ENCODE data around the gene GSTM4.
A peak's percentile ranks its signal among the peaks of the same experiment; 100 is the strongest.
"Not testable (repeated sequence)": the region's sequence is repeated elsewhere in the genome, so short reads cannot be mapped to it uniquely, and the experiment has no call there.

GSTM4 gene

DNA sequence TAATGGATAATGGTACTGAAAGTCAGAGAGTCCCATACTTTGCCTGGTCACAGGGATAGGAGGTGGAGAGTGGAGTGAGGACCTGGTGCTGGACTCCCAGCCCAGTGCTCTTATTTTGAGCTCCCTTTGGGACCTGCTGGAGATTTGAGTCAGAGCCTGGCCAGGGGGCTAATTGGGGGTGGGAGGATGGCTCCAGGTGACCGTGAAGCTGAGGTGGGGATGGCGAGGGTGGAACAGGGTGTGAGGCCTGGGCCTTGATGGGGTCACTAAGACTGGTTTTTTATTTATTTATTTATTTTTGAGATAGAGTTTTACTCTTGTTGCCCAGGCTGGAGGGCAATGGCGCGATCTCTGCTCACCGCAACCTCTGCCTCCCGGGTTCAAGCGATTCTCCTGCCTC is 18.5 kb upstream of the GSTM4 start:
- no peak for DNase-seq (ENCODE audit: low read depth, low spot score)

DNA sequence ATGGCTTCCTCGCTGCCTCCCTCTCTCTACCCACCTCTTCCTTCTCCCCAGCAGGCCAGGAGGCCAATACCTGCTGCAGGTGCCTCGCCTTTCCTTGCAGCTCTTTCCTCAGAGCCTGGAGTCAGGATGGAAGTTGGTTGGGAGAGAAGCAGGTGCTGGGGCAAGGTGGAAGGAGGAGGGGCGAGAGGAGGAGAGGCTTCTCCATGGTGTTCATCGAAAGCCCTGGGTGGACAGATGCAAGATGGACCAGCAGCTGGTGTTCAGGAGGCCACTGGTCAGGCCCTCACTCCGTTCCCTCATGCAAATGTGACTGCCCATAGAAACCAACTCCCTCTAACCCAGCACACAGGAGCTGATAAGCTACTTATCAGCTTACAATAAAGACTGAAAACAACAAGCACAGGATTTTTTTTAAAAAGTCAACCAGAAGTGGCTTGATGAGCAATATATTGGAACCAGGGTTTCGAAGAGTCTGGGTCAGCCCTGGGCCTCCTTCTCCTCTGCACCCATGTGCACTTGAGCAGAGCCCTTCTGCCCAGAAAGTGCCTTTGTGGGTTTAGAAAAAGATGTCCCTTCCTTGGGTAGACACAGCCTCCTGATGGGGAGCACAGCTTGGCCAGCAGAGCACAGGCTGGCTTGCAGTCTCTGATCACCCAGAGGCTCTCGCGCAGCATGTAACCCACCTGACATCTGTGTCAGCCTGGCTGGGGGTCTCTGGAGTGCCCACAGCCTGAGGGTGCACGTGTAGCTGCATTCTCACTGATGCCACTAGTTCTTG is 16.6 kb upstream of the GSTM4 start:
- no peak for DNase-seq (ENCODE audit: low read depth, low spot score)

DNA sequence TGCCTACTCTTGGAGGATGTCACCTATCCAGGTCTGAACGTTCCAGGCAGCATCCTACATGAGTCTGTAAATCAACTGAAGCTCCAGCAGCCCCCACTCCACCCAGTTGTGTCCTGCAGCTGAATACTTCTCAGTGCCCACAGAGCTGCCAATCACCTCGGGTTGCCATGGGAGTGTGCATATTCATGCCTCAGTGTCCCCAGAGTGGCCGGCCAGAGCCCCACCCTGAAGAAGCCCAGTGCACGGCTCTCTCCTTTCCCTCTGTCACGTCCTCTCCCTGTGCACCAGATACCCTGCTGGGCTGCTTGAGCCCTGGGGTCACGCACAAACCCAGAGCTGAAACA is 16.1 kb upstream of the GSTM4 start:
- no peak for DNase-seq (ENCODE audit: low read depth, low spot score)

DNA sequence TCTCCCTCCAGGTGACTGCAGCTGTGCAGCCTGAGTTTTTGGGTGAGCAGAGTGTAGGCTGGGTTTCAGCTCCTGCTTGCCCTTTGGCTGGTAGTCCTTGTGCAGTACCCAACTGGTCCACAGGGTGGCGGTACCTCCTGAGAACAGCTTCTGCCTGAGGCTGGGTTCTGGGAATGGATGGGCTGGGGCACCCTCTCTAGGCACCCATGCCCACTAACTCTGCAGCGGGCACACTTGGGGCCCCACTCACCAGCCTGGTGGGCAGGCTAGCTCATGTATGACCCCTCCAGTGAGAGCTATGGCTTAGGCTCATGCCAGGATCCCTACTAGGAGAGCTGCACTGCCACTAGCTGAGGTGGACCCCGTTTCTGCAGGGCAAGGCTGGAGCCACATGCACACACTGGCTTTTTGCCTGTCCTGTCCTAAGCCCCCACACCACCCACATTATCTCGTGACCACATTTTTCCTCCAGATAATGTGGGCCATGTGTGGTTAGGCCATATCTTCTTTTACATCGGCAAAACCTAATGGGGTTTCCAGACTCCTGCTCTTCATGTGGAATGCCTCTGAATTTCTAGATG is 15.5 kb upstream of the GSTM4 start:
- DNase-seq (ENCODE audit: low read depth, low spot score), result peak; percentile 88

DNA sequence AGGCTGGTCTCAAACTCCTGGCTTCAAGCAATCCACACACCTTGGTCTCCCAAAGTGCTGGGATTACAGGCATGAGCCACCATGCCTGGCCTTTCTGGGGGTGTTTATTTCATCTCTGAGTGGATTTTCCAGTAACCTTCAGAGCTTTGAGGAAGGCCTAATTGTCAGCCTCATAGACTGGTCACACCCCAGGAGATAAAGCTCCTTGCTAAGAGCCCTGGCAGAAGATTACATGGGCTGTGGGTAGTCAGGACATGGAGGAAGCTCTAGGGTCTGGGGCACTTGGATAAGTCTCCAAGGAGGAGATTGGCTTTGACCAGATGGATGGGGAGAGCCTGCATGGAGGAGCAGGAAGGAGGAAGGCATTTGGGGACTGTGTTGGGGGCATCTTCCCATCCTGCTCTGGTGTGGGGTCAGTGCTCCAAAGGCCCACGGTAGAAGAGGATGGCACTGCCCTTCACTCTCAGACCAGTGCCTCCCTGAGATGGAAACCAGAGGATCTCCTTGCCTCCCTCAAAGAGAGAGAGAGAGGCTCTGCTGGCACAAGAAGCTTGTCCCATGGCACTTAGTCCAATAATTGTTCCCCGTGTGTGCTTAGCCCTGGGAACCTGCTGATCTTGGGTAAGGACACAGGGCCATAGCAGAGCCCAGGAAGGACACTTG is 14.7 kb upstream of the GSTM4 start:
- no peak for DNase-seq (ENCODE audit: low read depth, low spot score)

DNA sequence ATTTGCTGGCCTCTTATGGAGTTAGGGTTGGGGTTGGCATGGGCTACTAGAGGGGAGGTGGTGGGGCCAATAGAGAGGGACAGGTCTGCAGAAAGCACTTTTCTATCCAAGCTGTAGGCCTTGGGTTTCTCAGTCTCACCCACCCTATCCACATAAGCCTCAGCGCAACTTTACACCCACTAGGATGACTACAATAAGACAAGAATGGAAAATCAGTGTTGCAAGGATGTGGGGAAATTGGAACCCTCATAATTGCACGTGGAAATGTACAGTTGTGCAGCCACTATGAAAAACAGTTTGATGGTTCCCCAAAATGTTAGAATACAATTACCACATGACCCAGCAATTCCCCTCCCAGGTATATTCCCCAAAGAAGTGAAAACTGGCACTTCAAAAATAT is 14.0 kb upstream of the GSTM4 start:
- no peak for DNase-seq (ENCODE audit: low read depth, low spot score)

DNA sequence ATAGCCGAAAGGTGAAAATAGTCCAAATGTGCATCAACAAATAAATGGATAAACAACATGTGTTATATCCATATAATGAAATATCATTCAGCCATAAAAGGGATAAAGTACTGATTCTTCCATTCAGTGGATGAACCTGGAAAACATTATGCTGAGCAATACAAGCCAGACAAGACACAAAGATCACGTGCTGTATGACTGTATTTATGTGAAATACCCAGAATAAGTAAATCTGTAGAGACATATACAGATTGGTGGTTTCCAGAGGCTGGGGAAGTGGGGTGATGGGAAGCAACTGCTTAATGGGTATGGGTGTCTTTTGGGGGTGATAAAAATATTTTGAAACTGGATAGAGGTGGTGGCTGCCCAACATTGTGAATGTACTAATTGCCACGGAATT is 13.3 kb upstream of the GSTM4 start:
- DNase-seq (ENCODE audit: low read depth, low spot score), result no peak

DNA sequence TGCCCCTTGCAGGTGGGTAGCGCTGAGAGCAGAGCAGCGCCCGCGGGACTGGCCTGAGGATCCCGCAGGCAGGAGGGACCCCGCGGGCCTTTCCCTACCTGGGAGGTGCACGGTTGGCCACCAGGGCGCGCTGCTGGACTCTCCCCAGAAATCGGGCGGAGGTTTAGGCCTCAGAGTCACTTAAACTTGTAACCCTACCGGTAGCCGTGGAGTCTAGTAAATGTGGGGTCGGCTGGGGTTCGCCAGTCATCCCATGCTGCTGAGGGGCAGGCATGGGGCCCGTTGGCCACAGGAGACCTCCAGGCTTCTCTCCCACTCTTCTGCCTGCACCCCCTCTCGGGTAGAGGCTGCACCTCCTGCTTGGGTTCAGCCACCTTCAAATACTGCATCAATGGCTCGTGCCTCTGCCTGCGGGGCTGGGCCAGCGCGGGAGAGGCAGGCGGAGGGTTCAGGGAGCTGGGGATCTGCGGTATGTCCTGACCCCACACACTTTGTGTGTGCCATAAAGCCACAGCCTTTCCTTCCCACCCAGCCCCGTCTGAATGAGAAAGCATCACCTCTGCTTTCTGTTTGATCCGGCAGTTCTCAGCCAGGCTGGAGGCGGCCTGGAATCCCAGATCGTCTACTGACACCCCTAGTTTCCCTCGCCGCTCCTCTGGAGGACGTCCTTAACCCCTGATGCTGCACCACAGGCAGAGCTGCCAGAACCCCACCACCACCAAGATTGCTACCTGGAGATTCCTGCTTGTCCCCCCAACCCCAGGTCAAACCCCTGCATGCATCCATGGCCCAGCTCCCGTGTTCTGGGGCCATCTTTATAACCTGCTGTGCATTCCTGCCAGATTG is 12.3 kb upstream of the GSTM4 start:
- DNase-seq (ENCODE audit: low read depth, low spot score), result peak; percentile 77

DNA sequence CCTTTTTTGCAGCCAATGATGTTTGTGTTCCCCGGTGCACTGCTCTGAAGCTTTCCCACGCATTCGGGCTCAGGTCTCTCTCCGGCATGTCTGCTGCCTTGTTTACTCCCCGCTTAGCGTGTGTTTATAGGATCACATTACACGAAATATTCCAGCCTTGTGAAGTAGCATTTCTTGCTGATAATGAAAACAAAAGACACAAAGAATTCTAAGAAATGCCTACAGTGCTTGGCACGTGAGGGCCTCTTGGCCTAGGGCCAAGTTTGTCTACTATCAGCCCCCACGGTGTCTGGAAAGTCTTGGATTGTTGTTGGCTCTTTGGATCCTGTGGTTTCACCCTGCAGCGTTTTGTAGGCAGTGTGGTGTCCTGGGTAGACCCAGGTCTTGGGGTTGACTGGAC is 11.2 kb upstream of the GSTM4 start:
- DNase-seq (ENCODE audit: low read depth, low spot score), result no peak

DNA sequence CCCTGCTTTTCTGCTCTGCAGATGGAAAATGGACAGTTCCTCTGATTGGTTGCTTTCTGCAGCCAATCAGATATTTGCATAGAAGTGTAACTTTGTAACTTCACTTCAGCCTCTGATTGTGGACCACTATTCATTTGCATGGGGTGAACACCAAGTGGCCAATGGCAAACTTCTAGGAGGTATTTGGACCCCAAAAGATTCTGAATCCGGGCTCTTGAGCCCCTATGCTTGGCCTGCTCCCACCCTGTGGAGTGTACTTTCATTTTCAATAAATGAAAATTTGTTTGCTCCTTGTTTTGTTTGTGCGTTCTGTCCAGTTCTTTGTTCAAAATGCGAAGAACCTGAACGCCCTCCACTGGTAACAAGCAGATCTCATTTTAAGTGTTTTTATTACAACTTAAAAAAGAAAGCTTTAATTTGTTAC is 6.4 kb upstream of the GSTM4 start:
- DNase-seq (ENCODE audit: low read depth, low spot score), result no peak

DNA sequence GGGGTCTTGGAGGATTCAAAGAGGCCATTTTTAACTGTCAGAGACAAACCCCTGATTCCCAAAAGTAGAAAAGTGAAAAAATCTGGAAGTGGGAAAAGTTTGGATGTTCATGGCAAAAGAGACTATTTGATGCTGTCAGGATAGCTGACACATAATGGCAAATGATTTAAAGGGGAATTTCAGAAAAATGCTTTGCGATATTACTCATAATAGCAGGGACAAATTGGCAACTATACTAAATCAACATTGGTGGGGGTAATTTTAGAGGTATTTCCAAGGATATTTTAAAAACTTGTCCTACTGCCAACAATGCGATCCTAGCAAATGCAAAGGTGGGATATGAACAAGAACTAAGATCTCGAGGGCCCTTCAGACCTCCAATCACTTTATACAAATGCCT is 5.3 kb upstream of the GSTM4 start:
- no peak for DNase-seq (ENCODE audit: low read depth, low spot score)

DNA sequence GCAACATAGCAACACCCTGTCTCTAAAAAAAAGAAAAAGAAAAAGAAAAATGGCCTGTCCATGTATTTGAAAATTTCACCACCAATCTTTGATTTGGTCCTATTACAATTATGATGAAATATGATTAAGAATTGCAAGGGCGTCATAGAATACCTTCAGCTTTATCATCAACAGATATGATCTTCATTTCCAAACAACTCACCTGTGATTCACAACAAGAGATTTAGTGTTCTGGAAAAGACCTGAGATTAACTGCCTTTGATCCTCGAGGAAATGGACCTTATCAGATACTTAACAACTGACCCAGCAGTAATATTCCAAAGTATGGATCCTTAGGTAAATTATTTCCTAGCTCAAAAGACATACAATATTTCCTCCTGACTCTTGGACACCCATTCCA is 3.5 kb upstream of the GSTM4 start:
- no peak for DNase-seq (ENCODE audit: low read depth, low spot score)

DNA sequence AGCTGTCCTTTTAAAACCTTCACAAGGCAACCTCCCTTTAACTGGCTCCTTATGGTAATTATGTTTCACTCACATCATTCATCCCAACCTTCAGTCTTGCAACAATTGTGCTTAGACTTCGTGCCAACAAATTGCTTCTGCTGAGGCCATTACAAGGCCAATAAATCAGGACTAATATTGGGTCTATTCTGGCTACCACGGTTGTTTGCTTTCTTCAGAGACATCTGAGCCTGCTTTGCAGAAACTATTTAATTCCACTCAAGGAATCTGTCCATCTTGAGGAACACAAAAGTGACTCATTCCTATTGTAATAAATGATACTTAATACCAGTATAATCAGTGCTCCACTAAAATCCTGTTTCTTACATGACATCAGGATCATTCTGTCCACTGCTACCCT is 2.6 kb upstream of the GSTM4 start:
- no peak for DNase-seq (ENCODE audit: low read depth, low spot score)

DNA sequence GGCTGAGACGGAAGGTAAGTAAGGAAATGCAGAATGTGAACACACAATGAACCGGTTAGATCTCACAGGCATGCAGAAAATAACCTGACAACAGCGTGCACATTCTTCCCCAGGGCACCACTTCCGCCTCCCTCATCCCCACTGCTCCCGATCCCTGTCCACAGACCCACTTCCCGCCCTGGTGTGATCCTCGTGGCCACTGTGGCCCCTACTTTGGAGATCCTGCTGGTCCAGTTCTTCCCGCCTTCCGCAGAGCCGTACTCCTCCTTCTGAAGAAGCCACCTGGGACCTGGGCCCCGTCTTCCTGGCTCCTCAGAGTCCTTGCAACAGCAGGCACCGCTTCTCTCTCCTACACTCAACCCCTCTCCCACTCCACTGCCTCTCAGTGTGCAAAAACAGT is 1.4 kb upstream of the GSTM4 start:
- no peak for DNase-seq (ENCODE audit: low read depth, low spot score)

DNA sequence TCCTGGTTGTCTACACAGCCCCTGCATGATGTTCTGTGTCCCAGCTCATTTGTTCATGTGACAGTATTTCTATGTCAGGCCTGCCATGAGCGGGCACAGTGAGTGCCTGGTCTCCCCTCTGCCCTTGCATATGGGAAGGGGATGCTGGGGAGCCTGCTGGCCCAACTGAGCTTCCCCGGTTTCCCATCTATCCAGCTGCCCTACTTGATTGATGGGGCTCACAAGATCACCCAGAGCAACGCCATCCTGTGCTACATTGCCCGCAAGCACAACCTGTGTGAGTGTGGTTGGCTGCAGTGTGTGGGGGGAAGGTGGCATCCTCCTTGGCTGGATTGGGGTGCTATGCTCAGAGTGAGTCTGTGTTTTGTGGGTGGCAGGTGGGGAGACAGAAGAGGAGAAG is 1.5 kb downstream of the GSTM4 start:
- DNase-seq (ENCODE audit: low read depth, low spot score), result no peak

DNA sequence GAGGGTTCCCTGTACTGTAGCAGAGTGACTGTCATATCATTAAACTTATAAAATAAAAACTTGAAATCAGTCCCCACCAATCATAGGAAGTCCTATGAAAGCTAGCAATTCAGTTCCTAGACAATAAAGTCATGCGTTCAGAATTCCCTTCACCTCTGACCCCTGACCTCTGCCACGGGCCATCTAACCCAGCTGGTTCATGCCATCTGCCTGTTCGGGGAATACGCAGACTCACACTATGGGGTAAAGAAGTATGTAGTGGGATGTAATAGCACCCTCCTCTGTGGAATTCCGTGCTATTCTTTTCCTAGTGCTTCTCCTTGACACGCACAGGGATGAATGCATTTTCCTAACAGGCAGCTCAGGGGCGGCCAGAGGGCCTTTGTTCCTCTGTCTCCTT is 2.1 kb downstream of the GSTM4 start:
- no peak for DNase-seq (ENCODE audit: low read depth, low spot score)

DNA sequence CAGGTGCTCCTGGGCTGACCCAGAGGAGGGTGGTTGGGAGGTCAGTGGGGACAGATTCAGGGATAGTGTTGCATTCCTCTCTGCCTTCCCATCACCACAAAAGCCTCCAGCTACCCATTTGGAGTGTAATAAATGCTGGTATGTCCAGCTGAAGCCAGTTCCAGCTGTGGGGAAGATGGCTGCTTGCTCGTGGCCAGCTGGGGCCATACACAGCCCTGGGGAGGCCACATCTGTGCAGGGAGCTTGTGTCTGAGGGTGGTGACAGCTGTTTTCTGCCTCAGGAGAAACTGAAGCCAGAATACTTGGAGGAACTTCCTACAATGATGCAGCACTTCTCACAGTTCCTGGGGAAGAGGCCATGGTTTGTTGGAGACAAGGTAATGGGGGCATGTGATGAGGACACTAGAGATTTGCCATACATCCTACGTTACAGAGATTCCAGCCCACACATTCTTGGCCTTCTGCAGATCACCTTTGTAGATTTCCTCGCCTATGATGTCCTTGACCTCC is 2.7 kb downstream of the GSTM4 start:
- no peak for DNase-seq (ENCODE audit: low read depth, low spot score)

DNA sequence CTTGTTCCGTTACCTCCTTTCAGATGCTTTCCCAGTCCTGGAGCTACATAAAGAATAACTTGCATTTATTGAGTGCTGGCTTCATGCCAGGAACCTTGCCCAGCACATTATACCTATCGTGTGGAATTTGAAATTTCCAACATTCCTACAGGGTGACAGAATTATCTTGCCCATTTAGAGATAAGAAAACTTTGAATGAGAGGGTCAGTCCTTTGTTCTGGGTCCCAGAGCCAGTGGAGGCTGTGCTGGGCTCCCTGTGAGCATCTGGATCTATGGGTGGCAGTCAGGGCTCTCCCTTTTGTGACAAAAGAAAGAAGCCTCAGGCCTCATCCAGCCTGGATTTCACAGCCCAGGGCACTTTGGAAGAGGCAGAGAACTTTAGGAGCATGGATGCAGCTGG is 3.2 kb downstream of the GSTM4 start:
- no peak for DNase-seq (ENCODE audit: low read depth, low spot score)

DNA sequence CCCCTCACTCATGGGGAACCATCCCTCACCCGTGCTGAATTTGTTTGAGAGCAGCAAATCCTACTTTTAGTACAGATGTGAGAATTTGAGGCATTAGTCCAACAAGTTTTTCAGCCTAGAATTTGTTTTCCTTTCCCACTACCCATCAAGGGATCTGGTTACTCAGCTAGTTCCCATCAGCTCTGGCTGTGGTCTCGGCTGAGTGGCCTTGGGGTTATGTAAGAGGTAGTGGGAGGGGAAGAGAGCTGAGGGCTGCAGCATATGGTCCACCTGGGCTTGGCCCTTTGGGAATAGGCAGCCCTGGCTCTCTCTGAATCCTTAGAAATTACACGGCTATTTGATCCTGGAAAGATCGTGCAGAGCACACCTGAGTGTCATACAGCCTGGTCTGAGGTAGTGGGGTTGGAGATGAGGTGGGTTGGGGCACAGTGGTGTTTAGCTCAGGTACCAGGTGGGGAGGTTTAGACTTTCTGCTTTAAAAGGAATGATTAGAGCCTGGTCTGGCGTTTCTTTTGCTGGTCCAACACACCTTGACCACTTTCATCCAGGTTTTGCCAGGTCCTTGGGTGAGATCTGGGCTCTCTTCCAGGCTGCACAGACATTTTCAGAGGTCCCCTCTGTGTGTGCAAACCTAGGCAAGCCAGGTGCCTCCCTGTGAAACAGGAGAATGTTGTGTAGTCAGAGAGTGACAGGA is 4.2 kb downstream of the GSTM4 start:
- no peak for DNase-seq (ENCODE audit: low read depth, low spot score)

DNA sequence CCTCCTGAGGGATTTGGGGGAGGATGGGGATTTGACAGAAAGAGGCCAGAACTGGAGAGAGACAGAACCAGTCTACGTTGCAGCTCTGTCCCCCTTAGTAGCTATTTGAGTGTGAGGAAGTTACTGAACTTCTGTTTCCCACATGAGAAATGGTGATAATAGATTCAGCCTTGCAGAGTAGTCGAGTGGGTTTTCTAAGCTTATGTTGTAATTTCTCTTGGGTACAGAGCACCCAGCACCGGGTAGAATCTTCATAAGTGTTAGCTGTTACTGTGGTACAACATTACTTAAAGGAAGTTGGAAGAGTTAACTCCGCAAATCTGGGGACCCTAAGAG is 4.8 kb downstream of the GSTM4 start:
- not testable (repeated sequence) for DNase-seq (ENCODE audit: low read depth, low spot score)

DNA sequence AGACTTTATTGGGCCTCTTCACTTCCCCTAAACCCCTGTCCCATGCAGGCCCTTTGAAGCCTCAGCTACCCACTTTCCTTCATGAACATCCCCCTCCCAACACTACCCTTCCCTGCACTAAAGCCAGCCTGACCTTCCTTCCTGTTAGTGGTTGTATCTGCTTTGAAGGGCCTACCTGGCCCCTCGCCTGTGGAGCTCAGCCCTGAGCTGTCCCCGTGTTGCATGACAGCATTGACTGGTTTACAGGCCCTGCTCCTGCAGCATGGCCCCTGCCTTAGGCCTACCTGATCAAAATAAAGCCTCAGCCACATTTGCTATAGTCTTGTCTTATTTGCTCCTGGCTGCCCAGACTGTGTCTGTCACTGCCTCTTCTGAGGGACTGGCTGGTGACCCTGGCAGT is 5.5 kb downstream of the GSTM4 start:
- no peak for DNase-seq (ENCODE audit: low read depth, low spot score)

DNA sequence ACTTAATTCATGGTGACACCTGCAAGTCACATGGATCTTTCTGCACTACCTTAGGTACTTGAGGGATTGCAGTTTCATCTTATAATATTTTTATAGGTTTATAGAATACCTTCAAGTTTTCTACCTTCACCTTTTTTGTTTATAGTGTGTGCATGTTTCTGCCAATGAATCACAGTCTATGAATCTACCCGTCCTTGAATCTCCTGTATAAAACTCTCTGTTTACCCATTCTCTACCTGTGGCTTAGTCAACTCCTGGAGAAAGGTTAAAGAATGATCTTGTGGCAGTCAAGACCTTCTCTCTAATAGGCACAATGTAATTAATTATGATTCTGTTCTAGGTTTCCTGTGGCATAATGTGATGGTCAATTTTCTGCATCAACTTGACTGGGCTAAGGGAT is 8.8 kb downstream of the GSTM4 start:
- no peak for DNase-seq (ENCODE audit: low read depth, low spot score)

Measured in activated naive CD8-positive, alpha-beta T cell treated with anti-CD3 and anti-CD28 coated beads, Interleukin-2, amount 50 U/mL, for 16 hours (primary cell).